Activated CD8-positive, alpha-beta memory T cell treated with anti-CD3 and anti-CD28 coated beads, Interleukin-2, amount 50 U/mL, for 24 hours (primary cell): ENCODE measurements around the gene POU2F2.
"Not testable (repeated sequence)": the region's sequence is repeated elsewhere in the genome, so short reads cannot be mapped to it uniquely, and the experiment has no call there.

Source experiments
- DNase-seq: peaks from one replicate; pipeline ENCODE4 v3.0.0-alpha.2; 2020; ENCODE audit errors: extremely low read depth

Gene POU2F2

GRCh38 chr19:42100241-42100640, 32.0 kb downstream of the POU2F2 start:
- not testable (repeated sequence) for DNase-seq

GRCh38 chr19:42099336-42099925, 32.8 kb downstream of the POU2F2 start:
- DNase-seq: no peak

GRCh38 chr19:42098781-42099180, 33.5 kb downstream of the POU2F2 start:
- DNase-seq: no peak

GRCh38 chr19:42097461-42097860, 34.8 kb downstream of the POU2F2 start:
- DNase-seq: no peak

- DNase-seq: no peak
Observed at GRCh38 chr19:42096255-42096837, 35.9 kb downstream of the POU2F2 start.

GRCh38 chr19:42095814-42096230, 36.4 kb downstream of the POU2F2 start:
- no peak for DNase-seq

- no peak for DNase-seq
Observed at GRCh38 chr19:42095142-42095813, 37.0 kb downstream of the POU2F2 start.

GRCh38 chr19:42093926-42094325, 38.3 kb downstream of the POU2F2 start:
- DNase-seq: no peak

GRCh38 chr19:42093505-42093904, 38.7 kb downstream of the POU2F2 start:
- DNase-seq: no peak

- no peak for DNase-seq
Observed at GRCh38 chr19:42092350-42092749, 39.9 kb downstream of the POU2F2 start.

GRCh38 chr19:42091742-42092141, 40.5 kb downstream of the POU2F2 start:
- DNase-seq: no peak

GRCh38 chr19:42091300-42091699, 40.9 kb downstream of the POU2F2 start:
- no peak for DNase-seq

- no peak for DNase-seq
Observed at GRCh38 chr19:42090672-42091071, 41.6 kb downstream of the POU2F2 start.

GRCh38 chr19:42089772-42090171, 42.5 kb downstream of the POU2F2 start:
- no peak for DNase-seq

- DNase-seq: no peak
Observed at GRCh38 chr19:42089191-42089750, 43.0 kb downstream of the POU2F2 start.

GRCh38 chr19:42088471-42089190, 43.6 kb downstream of the POU2F2 start:
- DNase-seq: no peak

GRCh38 chr19:42086770-42087550, 45.3 kb downstream of the POU2F2 start:
- no peak for DNase-seq

GRCh38 chr19:42086188-42086736, 46.0 kb downstream of the POU2F2 start:
- no peak for DNase-seq

- DNase-seq: no peak
Observed at GRCh38 chr19:42083537-42083936, 48.7 kb downstream of the POU2F2 start.

- DNase-seq: no peak
Observed at GRCh38 chr19:42081584-42082203, 50.6 kb downstream of the POU2F2 start.
